H1 (cell line): Measurements from ENCODE around the gene MOV10L1. TPM values are rescaled to one million over a fixed set of nuclear protein-coding genes. Genes with fewer than 3 reads are reported as not detected.

Source experiments
- CTCF ChIA-PET: fragments of 300-600 bp; sonication (Branson Sonifier 250); formaldehyde crosslinking; loops from one replicate; lab custom pipeline; 2021; ENCODE audit not compliant: partially characterized antibody; lab: Charles Lee
- POLR2A ChIA-PET: fragments of 300-600 bp; sonication (Branson Sonifier 250); formaldehyde crosslinking; loops from one replicate; lab custom pipeline; 2021; ENCODE audit warnings: inconsistent platforms; ENCODE audit not compliant: partially characterized antibody; lab: Charles Lee
- DNase-seq, 2 experiments: peaks; one replicate each; pipeline versions ENCODE4 v3.0.0 to v3.0.0-alpha.2; 2010 to 2022; ENCODE audit warnings: low spot score in 2 of 2, low read depth in 1 of 2, mixed read lengths in 1 of 2
- FAIRE-seq: peaks from 2 replicates; lab custom pipeline; 2011; peaks lifted over from hg19 to GRCh38; lab: Jason Lieb, UNC
- H2AFZ ChIP-seq: 2 replicates; pipeline ENCODE4 v1.8.1; 2012; ENCODE audit warnings: low read length, inconsistent platforms
- H2AK5ac ChIP-seq: 2 replicates; pipeline ENCODE4 v1.6.1; 2013; ENCODE audit warnings: low read depth, low read length
- H2BK120ac ChIP-seq: replicated peaks from 2 replicates; pipeline ENCODE3; 2013; ENCODE audit warnings: low read depth, low read length, inconsistent platforms
- H2BK12ac ChIP-seq: 2 replicates; pipeline ENCODE4 v1.6.1; 2013; ENCODE audit warnings: low read depth, low read length
- H2BK15ac ChIP-seq: 2 replicates; pipeline ENCODE4 v1.6.1; 2013; ENCODE audit warnings: low read length
- H2BK20ac ChIP-seq: 2 replicates; pipeline ENCODE4 v1.6.1; 2013; ENCODE audit warnings: low read length
- H2BK5ac ChIP-seq: 2 replicates; pipeline ENCODE4 v1.6.1; 2013; ENCODE audit warnings: low read depth, low read length
- H3K14ac ChIP-seq: 2 replicates; pipeline ENCODE4 v1.6.1; 2013; ENCODE audit warnings: inconsistent platforms; ENCODE audit not compliant: insufficient read length
- H3K18ac ChIP-seq: 2 replicates; pipeline ENCODE4 v1.6.1; 2013; ENCODE audit warnings: low read length; ENCODE audit errors: extremely low read depth
- H3K23ac ChIP-seq: 2 replicates; pipeline ENCODE4 v1.6.1; 2013; ENCODE audit warnings: inconsistent platforms; ENCODE audit not compliant: insufficient read length
- H3K23me2 ChIP-seq: 2 replicates; pipeline ENCODE4 v1.6.1; 2013; ENCODE audit warnings: low read depth, low read length
- H3K27ac ChIP-seq: 2 replicates; pipeline ENCODE4 v1.6.1; 2011; ENCODE audit warnings: low read depth, low read length, inconsistent platforms
- H3K27me3 ChIP-seq, 4 experiments: replicated peaks in 1 of 4; 1 replicate in 1 of 4; 2 replicates in 3 of 4; pipeline versions ENCODE4 v1.6.1 to v1.8.1; 2011 to 2013; ENCODE audit warnings: low read length in 3 of 4, mild to moderate bottlenecking in 3 of 4, inconsistent platforms in 2 of 4, mixed read lengths in 2 of 4, moderate library complexity in 1 of 4; ENCODE audit not compliant: control insufficient read depth in 3 of 4, insufficient read depth in 3 of 4; ENCODE audit errors: extremely low read depth in 1 of 4
- H3K36me3 ChIP-seq, 4 experiments: 2 replicates each; pipeline versions ENCODE4 v1.6.1 to v1.8.1; 2011 to 2013; ENCODE audit warnings: mild to moderate bottlenecking in 4 of 4, low read length in 3 of 4, moderate library complexity in 2 of 4, control low read depth in 1 of 4, inconsistent platforms in 1 of 4; ENCODE audit not compliant: insufficient read depth in 4 of 4, control insufficient read depth in 2 of 4
- H3K4ac ChIP-seq: replicated peaks from 2 replicates; pipeline ENCODE3; 2013; ENCODE audit warnings: low read length, low read depth, mixed read lengths, inconsistent platforms; ENCODE audit not compliant: insufficient read length
- H3K4me1 ChIP-seq, 4 experiments: replicated peaks in 1 of 4; 1 replicate in 1 of 4; 2 replicates in 3 of 4; pipeline versions ENCODE4 v1.6.1 to v1.8.1; 2011 to 2013; ENCODE audit warnings: low read length in 3 of 4, inconsistent platforms in 2 of 4, mixed read lengths in 1 of 4; ENCODE audit not compliant: insufficient read depth in 4 of 4, control insufficient read depth in 3 of 4
- H3K4me2 ChIP-seq, 2 experiments: 2 replicates each; pipeline versions ENCODE4 v1.6.1 to v1.8.1; 2011 to 2013; ENCODE audit warnings: low read depth in 2 of 2, low read length in 2 of 2, control low read depth in 1 of 2, inconsistent platforms in 1 of 2, mild to moderate bottlenecking in 1 of 2; ENCODE audit not compliant: insufficient read depth in 1 of 2
- H3K4me3 ChIP-seq, 4 experiments: fragments of 200-600, 300-600 bp in 1 of 4; sonication (generic), shearing (Covaris generic), sonication (Bioruptor Twin) in 1 of 4; 2 replicates each; pipeline versions ENCODE4 v1.5.1 to v1.8.1; 2011 to 2016; ENCODE audit warnings: low read length in 4 of 4, low read depth in 3 of 4, control low read depth in 2 of 4, inconsistent platforms in 2 of 4, mild to moderate bottlenecking in 2 of 4, mixed read lengths in 1 of 4, moderate library complexity in 1 of 4; ENCODE audit not compliant: insufficient read depth in 2 of 4; ENCODE audit errors: extremely low read depth in 1 of 4
- H3K56ac ChIP-seq: replicated peaks from 2 replicates; pipeline ENCODE3; 2013; ENCODE audit warnings: low read depth, mild to moderate bottlenecking, mixed read lengths, low read length, inconsistent platforms; ENCODE audit not compliant: insufficient read length
- H3K79me1 ChIP-seq: 2 replicates; pipeline ENCODE4 v1.6.1; 2013; ENCODE audit warnings: low read depth, low read length, control low read depth
- H3K79me2 ChIP-seq, 2 experiments: 2 replicates each; pipeline versions ENCODE4 v1.6.1 to v1.8.1; 2012 to 2013; ENCODE audit warnings: low read length in 2 of 2, mild to moderate bottlenecking in 2 of 2, inconsistent platforms in 1 of 2; ENCODE audit not compliant: insufficient read depth in 2 of 2, control insufficient read depth in 1 of 2
- H3K9ac ChIP-seq, 4 experiments: replicated peaks in 1 of 4; 1 replicate in 1 of 4; 2 replicates in 3 of 4; pipeline versions ENCODE4 v1.6.1 to v1.8.1; 2011 to 2013; ENCODE audit warnings: low read depth in 3 of 4, low read length in 3 of 4, control low read depth in 2 of 4, mild to moderate bottlenecking in 2 of 4, moderate library complexity in 2 of 4, inconsistent platforms in 1 of 4; ENCODE audit errors: extremely low read depth in 1 of 4
- H3K9me3 ChIP-seq, 2 experiments: 2 replicates each; pipeline versions ENCODE4 v1.6.1 to v1.8.1; 2012 to 2013; ENCODE audit warnings: mild to moderate bottlenecking in 2 of 2, moderate library complexity in 2 of 2, control low read depth in 1 of 2, inconsistent platforms in 1 of 2, low read depth in 1 of 2, low read length in 1 of 2, mixed read lengths in 1 of 2; ENCODE audit not compliant: insufficient read depth in 2 of 2
- H4K20me1 ChIP-seq, 2 experiments: replicated peaks in 1 of 2; 2 replicates each; pipeline versions ENCODE3 to v1.8.1; 2011 to 2013; ENCODE audit warnings: inconsistent platforms in 2 of 2, low read length in 2 of 2, mild to moderate bottlenecking in 1 of 2; ENCODE audit not compliant: insufficient read depth in 2 of 2, control insufficient read depth in 1 of 2
- H4K5ac ChIP-seq: 2 replicates; pipeline ENCODE4 v1.6.1; 2013; ENCODE audit warnings: low read length, low read depth, mixed read lengths, inconsistent platforms; ENCODE audit not compliant: insufficient read length
- H4K8ac ChIP-seq: 2 replicates; pipeline ENCODE4 v1.8.0; 2013; ENCODE audit warnings: mild to moderate bottlenecking, moderate library complexity, low read length, inconsistent platforms; ENCODE audit not compliant: insufficient read depth; ENCODE audit errors: extremely low read depth
- H4K91ac ChIP-seq: replicated peaks from 2 replicates; pipeline ENCODE3; 2013; ENCODE audit warnings: low read length, mixed read lengths, inconsistent platforms; ENCODE audit not compliant: insufficient read length
- RNF2 ChIP-seq: fragments of 200-900, 300-1000 bp; sonication (generic); IDR thresholded peaks from 2 replicates; pipeline ENCODE4 v1.7.1; 2016; ENCODE audit warnings: borderline replicate concordance, low read depth, mild to moderate bottlenecking, antibody characterized with exemption, low read length; ENCODE audit not compliant: poor library complexity, severe bottlenecking; ENCODE audit errors: missing control alignments
- WGBS, 2 experiments: shearing (Covaris generic) in 1 of 2; methylation state at CpG; one replicate each; pipeline versions ENCODE4 v1.1.6 to v1.1.7; 2013 to 2015; ENCODE audit warnings: low lambda C conversion rate in 2 of 2, mixed read lengths in 2 of 2, inconsistent platforms in 1 of 2, low coverage in 1 of 2, missing lambda C conversion rate in 1 of 2; ENCODE audit not compliant: insufficient replicate concordance in 2 of 2, insufficient coverage in 1 of 2, insufficient read length in 1 of 2; ENCODE audit errors: extremely low coverage in 1 of 2, missing lambda C conversion rate in 1 of 2; 5-methylcytosine and 5-hydroxymethylcytosine counted together
- polyA plus RNA-seq, 7 experiments: library from polyadenylated mRNA; depleted of rRNA in 3 of 7; stranded (reverse) in 5 of 7; unstranded in 2 of 7; fragments of >200 nt in 5 of 7; fragments of 200-250 nt in 2 of 7; gene quantifications; 1 replicate in 5 of 7; 2 replicates in 1 of 7; 4 replicates in 1 of 7; pipeline versions ENCODE4 v1.2.1 to v1.2.3, GENCODE V29; 2011 to 2013; ENCODE audit warnings: missing spikeins in 2 of 7, mixed read lengths in 2 of 7
- total RNA-seq: library from RNA; stranded (reverse); fragmentation: NEBNext Ultra II Directional; extraction: Animal tissue kit (Norgen Biotek cat#: 25700); gene quantifications from 2 replicates; pipeline ENCODE4 v1.2.1, GENCODE V29; 2021
- TF ChIP-seq, protein P1 (sequence below), 3 experiments: IDR thresholded peaks; 1 replicate in 2 of 3; 2 replicates in 1 of 3; pipeline versions ENCODE4 v1.5.1 to v1.6.1; 2011; ENCODE audit warnings: low read length in 3 of 3, mild to moderate bottlenecking in 3 of 3, inconsistent platforms in 2 of 3, low read depth in 1 of 3, moderate library complexity in 1 of 3; ENCODE audit not compliant: insufficient read depth in 1 of 3; ENCODE audit errors: control extremely low read depth in 1 of 3

The MOV10L1 gene
- total and polyA plus RNA-seq, 2 of the 8 experiments (the other 6 are each of a cell fraction or from before 2014, with no cell fraction given), result 0.32 TPM; not detected in 1

DNA sequence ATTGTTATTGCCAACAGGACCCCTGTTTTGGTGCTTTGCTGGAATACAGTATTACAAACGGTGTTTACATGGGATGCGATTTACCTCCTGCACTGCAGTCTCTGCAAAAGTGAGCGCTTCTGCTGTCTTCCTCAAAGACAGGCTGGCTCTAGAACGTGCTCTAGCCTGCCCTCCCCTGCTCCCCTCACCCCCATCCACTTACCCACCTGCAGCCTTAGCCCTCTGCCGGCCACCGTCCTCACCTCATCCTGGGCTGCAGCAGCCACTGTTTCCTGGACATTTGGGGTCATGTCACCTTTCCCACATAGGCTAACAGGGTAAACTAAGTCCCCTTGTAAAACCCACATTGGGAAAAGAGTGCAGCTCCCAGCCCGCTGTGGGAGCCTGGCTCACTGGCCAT is 71.1 kb downstream of the MOV10L1 start:
- H3K4me2 ChIP-seq, result no peak overlapping the region
- no peaks in the 10 kb centered on the region for H3K23me2 ChIP-seq
- CTCF ChIA-PET, result interaction anchor here (1.5 kb wide), 1 partner anchor 10 kb away, joined by 7 read pairs; no protein-coding TSS in a partner anchor
- H2BK15ac ChIP-seq, result no peak overlapping the region
- WGBS, 2 experiments, result 75% methylated on average over 5 of the region's 7 CpGs; no CpG with 5 or more reads in 1 of the 2 experiments
- H3K27ac ChIP-seq, result no peak overlapping the region
- H4K8ac ChIP-seq, result no peak overlapping the region
- H3K4me1 ChIP-seq, result peaks cover 0 to 8% (median 0%) of the 10 kb centered on the region in 4 experiments; a peak in 1 of 7 replicates
- H3K79me2 ChIP-seq, result no peaks in the 10 kb centered on the region
- no peaks in the 10 kb centered on the region; a peak in 2 of 7 replicates for H3K27me3 ChIP-seq
- no peak overlapping the region for H3K56ac ChIP-seq
- POLR2A ChIA-PET, result no interaction called here
- no peak for TF ChIP-seq RNF2
- TF ChIP-seq, protein P1, sequence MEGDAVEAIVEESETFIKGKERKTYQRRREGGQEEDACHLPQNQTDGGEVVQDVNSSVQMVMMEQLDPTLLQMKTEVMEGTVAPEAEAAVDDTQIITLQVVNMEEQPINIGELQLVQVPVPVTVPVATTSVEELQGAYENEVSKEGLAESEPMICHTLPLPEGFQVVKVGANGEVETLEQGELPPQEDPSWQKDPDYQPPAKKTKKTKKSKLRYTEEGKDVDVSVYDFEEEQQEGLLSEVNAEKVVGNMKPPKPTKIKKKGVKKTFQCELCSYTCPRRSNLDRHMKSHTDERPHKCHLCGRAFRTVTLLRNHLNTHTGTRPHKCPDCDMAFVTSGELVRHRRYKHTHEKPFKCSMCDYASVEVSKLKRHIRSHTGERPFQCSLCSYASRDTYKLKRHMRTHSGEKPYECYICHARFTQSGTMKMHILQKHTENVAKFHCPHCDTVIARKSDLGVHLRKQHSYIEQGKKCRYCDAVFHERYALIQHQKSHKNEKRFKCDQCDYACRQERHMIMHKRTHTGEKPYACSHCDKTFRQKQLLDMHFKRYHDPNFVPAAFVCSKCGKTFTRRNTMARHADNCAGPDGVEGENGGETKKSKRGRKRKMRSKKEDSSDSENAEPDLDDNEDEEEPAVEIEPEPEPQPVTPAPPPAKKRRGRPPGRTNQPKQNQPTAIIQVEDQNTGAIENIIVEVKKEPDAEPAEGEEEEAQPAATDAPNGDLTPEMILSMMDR (IDR thresholded peaks at IDR 0.05; ENCODE audit: control extremely low read depth in 1 of 3, insufficient read depth in 1 of 3, low read depth in 1 of 3, low read length in 3 of 3), result peak in 1 of 3 experiments; percentile 19; a peak in 1 of 4 replicates
- TF ChIP-seq, all 59 proteins: peak for 1
- no peak overlapping the region for H4K91ac ChIP-seq
- H4K20me1 ChIP-seq, result no peaks in the 10 kb centered on the region
- DNase-seq (no peak), FAIRE-seq (no peak)
- no peak overlapping the region for H2BK20ac ChIP-seq
- no peak overlapping the region for H2BK5ac ChIP-seq
- H2AK5ac ChIP-seq, result no peak overlapping the region
- no peak overlapping the region for H3K14ac ChIP-seq
- H3K4me3 ChIP-seq, result no peak overlapping the region
- no peak overlapping the region for H3K9ac ChIP-seq
- H2AFZ ChIP-seq, result no peak overlapping the region
- peaks cover 0 to under 1% of the 10 kb centered on the region in 2 experiments; a peak in 1 of 4 replicates for H3K9me3 ChIP-seq
- H2BK12ac ChIP-seq, result no peak overlapping the region
- no peak overlapping the region for H4K5ac ChIP-seq
- H3K79me1 ChIP-seq, result no peaks in the 10 kb centered on the region
- H3K4ac ChIP-seq, result no peak overlapping the region
- no peak overlapping the region for H3K23ac ChIP-seq
- no peaks in the 10 kb centered on the region for H3K36me3 ChIP-seq
- H2BK120ac ChIP-seq, result no peak overlapping the region
- no peak overlapping the region for H3K18ac ChIP-seq
